Measurements from ENCODE around the gene PCNX2.
A peak's percentile ranks its signal among the peaks of the same experiment; 100 is the strongest.

PCNX2 gene

GRCh38 chr1:233326811-233327650 lies 31.5 kb upstream of the PCNX2 start (continued):
- TF ChIP-seq ZNF148 (tag by site-specific recombination; IDR thresholded peaks at IDR 0.05; ENCODE audit: borderline replicate concordance): no peak
- TF ChIP-seq ZBTB17 (tag by site-specific recombination; IDR thresholded peaks at IDR 0.05): peak; percentile 94
- TF ChIP-seq SP3 (tag by site-specific recombination; IDR thresholded peaks at IDR 0.05): peak; percentile 92
- peak; percentile 87 for TF ChIP-seq ZXDB (tag by site-specific recombination; IDR thresholded peaks at IDR 0.05)
- peak; percentile 98 for TF ChIP-seq ZBTB48 (tag by site-specific recombination; IDR thresholded peaks at IDR 0.05)
- no peak for TF ChIP-seq ZNF518A (tag by site-specific recombination; conservative IDR thresholded peaks at IDR 0.05; ENCODE audit: low read depth)
- no peak for TF ChIP-seq ZNF629 (tag by site-specific recombination; IDR thresholded peaks at IDR 0.05)
- TF ChIP-seq MYNN (tag by site-specific recombination; IDR thresholded peaks at IDR 0.05; ENCODE audit: borderline replicate concordance): no peak
- TF ChIP-seq ZSCAN4 (tag by site-specific recombination; IDR thresholded peaks at IDR 0.05): no peak
- TF ChIP-seq AEBP2 (tag by site-specific recombination; IDR thresholded peaks at IDR 0.05; ENCODE audit: borderline replicate concordance): no peak
- no peak for TF ChIP-seq ZNF157 (tag by site-specific recombination; IDR thresholded peaks at IDR 0.05)
- no peak for TF ChIP-seq ZNF747 (tag by site-specific recombination; IDR thresholded peaks at IDR 0.05)
- TF ChIP-seq ZNF394 (tag by site-specific recombination; IDR thresholded peaks at IDR 0.05; ENCODE audit: borderline replicate concordance): peak; percentile 79
- TF ChIP-seq ZNF664 (tag by site-specific recombination; IDR thresholded peaks at IDR 0.05): no peak
- no peak for TF ChIP-seq ZNF585B (tag by site-specific recombination; IDR thresholded peaks at IDR 0.05)
- TF ChIP-seq ZNF174 (tag by site-specific recombination; IDR thresholded peaks at IDR 0.05): no peak
- no peak for TF ChIP-seq ZNF426 (tag by site-specific recombination; IDR thresholded peaks at IDR 0.05)
- TF ChIP-seq ZNF561 (tag by site-specific recombination; IDR thresholded peaks at IDR 0.05; ENCODE audit: borderline replicate concordance): peak; percentile 50; the same call in 1 of the 2 replicates
- TF ChIP-seq ZNF335 (tag by site-specific recombination; conservative IDR thresholded peaks at IDR 0.05): peak; percentile 73
- no peak for TF ChIP-seq ZNF513 (tag by site-specific recombination; IDR thresholded peaks at IDR 0.05)
- TF ChIP-seq ZNF560 (tag by site-specific recombination; IDR thresholded peaks at IDR 0.05; ENCODE audit: borderline replicate concordance): no peak
- no peak for TF ChIP-seq ZNF571 (tag by site-specific recombination; IDR thresholded peaks at IDR 0.05)
- TF ChIP-seq ZNF658 (tag by site-specific recombination; IDR thresholded peaks at IDR 0.05): no peak
- no peak for TF ChIP-seq ZNF184 (tag by site-specific recombination; IDR thresholded peaks at IDR 0.05)
- TF ChIP-seq ZNF311 (tag by site-specific recombination; IDR thresholded peaks at IDR 0.05; ENCODE audit: borderline replicate concordance): no peak
- no peak for TF ChIP-seq GFI1B (tag by site-specific recombination; IDR thresholded peaks at IDR 0.05)
